HG03095 (cell line): Measurements from ENCODE around the gene CHRDL2.

Experiments
- ATAC-seq: cut with Tn5 transposase; IDR thresholded peaks from one replicate; pipeline ENCODE4 v1.9.1; 2021; ENCODE audit warnings: moderate library complexity; ENCODE audit not compliant: unreplicated experiment

The CHRDL2 gene

GRCh38 chr11:74687237-74688023, 43.8 kb downstream of the CHRDL2 start:
- no peak for ATAC-seq

GRCh38 chr11:74686792-74687191, 44.4 kb downstream of the CHRDL2 start:
- no peak for ATAC-seq

GRCh38 chr11:74685905-74686304, 45.3 kb downstream of the CHRDL2 start:
- ATAC-seq, result no peak

GRCh38 chr11:74685338-74685737, 45.9 kb downstream of the CHRDL2 start:
- no peak for ATAC-seq

- no peak for ATAC-seq
Observed at GRCh38 chr11:74684661-74685060, 46.6 kb downstream of the CHRDL2 start.

GRCh38 chr11:74683941-74684481, 47.2 kb downstream of the CHRDL2 start:
- no peak for ATAC-seq

- ATAC-seq, result no peak
Observed at GRCh38 chr11:74683279-74683871, 47.9 kb downstream of the CHRDL2 start.

- no peak for ATAC-seq
Observed at GRCh38 chr11:74682731-74683278, 48.4 kb downstream of the CHRDL2 start.

GRCh38 chr11:74681686-74682651, 49.3 kb downstream of the CHRDL2 start:
- no peak for ATAC-seq

- no peak for ATAC-seq
Observed at GRCh38 chr11:74680703-74681531, 50.3 kb downstream of the CHRDL2 start.

- no peak for ATAC-seq
Observed at GRCh38 chr11:74680035-74680671, 51.1 kb downstream of the CHRDL2 start.

GRCh38 chr11:74679513-74679865, 51.7 kb downstream of the CHRDL2 start:
- no peak for ATAC-seq

- ATAC-seq, result no peak
Observed at GRCh38 chr11:74678591-74679512, 52.4 kb downstream of the CHRDL2 start.

- ATAC-seq, result no peak
Observed at GRCh38 chr11:74678041-74678440, 53.2 kb downstream of the CHRDL2 start.

GRCh38 chr11:74677131-74677530, 54.1 kb downstream of the CHRDL2 start:
- no peak for ATAC-seq

GRCh38 chr11:74676596-74676995, 54.6 kb downstream of the CHRDL2 start:
- ATAC-seq, result no peak

GRCh38 chr11:74675761-74676160, 55.5 kb downstream of the CHRDL2 start:
- ATAC-seq, result no peak

- no peak for ATAC-seq
Observed at GRCh38 chr11:74673693-74674360, 57.4 kb downstream of the CHRDL2 start.
